Stimulated activated CD4-positive, alpha-beta T cell treated with anti-CD3 and anti-CD28 coated beads, Interleukin-1b, Interleukin-23, amount 100 ng/mL, for 1 hour (primary cell): ENCODE measurements around the gene IRX4.
"Not testable (repeated sequence)": the region's sequence is repeated elsewhere in the genome, so short reads cannot be mapped to it uniquely, and the experiment has no call there.

ENCODE experiments used
- DNase-seq, 2 donors: peaks; one replicate each; pipeline ENCODE4 v3.0.0-alpha.2; 2020; ENCODE audit warnings: low read depth in 2 of 2

IRX4 gene

GRCh38 chr5:1859099-1859498 lies 23.6 kb downstream of the IRX4 start:
- no peak for DNase-seq

GRCh38 chr5:1858436-1858835 lies 24.3 kb downstream of the IRX4 start:
- no peak for DNase-seq

GRCh38 chr5:1857256-1857600 lies 25.5 kb downstream of the IRX4 start:
- no peak for DNase-seq

- no peak for DNase-seq
These were observed 26.0 kb downstream of the IRX4 start for GRCh38 chr5:1856596-1857255.

- no peak for DNase-seq
These were observed 27.1 kb downstream of the IRX4 start for GRCh38 chr5:1855596-1855995.

- DNase-seq: no peak
These were observed 27.6 kb downstream of the IRX4 start for GRCh38 chr5:1855075-1855474.

GRCh38 chr5:1853531-1853930 lies 29.2 kb downstream of the IRX4 start:
- no peak for DNase-seq

GRCh38 chr5:1852324-1852947 lies 30.3 kb downstream of the IRX4 start:
- DNase-seq: no peak

- no peak for DNase-seq
These were observed 31.3 kb downstream of the IRX4 start for GRCh38 chr5:1851290-1851934.

GRCh38 chr5:1850324-1851154 lies 32.2 kb downstream of the IRX4 start:
- no peak for DNase-seq

- DNase-seq: no peak
These were observed 35.1 kb downstream of the IRX4 start for GRCh38 chr5:1847611-1848010.

GRCh38 chr5:1847056-1847455 lies 35.7 kb downstream of the IRX4 start:
- no peak for DNase-seq

- DNase-seq: no peak
These were observed 36.1 kb downstream of the IRX4 start for GRCh38 chr5:1846583-1846982.

GRCh38 chr5:1845696-1846095 lies 37.0 kb downstream of the IRX4 start:
- DNase-seq: no peak

GRCh38 chr5:1844708-1845436 lies 37.9 kb downstream of the IRX4 start:
- DNase-seq: no peak

- not testable (repeated sequence) for DNase-seq
These were observed 39.0 kb downstream of the IRX4 start for GRCh38 chr5:1843761-1844160.

- no peak for DNase-seq
These were observed 40.5 kb downstream of the IRX4 start for GRCh38 chr5:1842004-1842819.

- no peak for DNase-seq
These were observed 41.8 kb downstream of the IRX4 start for GRCh38 chr5:1840741-1841521.

- DNase-seq: no peak
These were observed 42.6 kb downstream of the IRX4 start for GRCh38 chr5:1840071-1840547.

- DNase-seq: no peak
These were observed 44.7 kb downstream of the IRX4 start for GRCh38 chr5:1838013-1838412.
